Measurements from ENCODE around the gene SCMH1. TPM values are rescaled to one million over a fixed set of nuclear protein-coding genes. Genes with fewer than 3 reads are reported as not detected.

Gene SCMH1
- total RNA-seq, 1 donor from 2014 or later, result 18.4 TPM

- Histone ChIP-seq H3K4me2 (ENCODE audit: low read length) (peak overlapping the region; percentile 84), H3K27ac (ENCODE audit: low read depth, low read length) (no peak overlapping the region), H3K9me3 (ENCODE audit: insufficient read depth, low read depth, low read length) (no peaks in the 10 kb centered on the region), H3K79me2 (ENCODE audit: insufficient read depth, low read length) (peaks cover 15% of the 10 kb centered on the region), H3K9ac (ENCODE audit: low read length) (no peak overlapping the region), H4K20me1 (ENCODE audit: insufficient read depth, low read length) (peaks cover 20% of the 10 kb centered on the region), H2AFZ (ENCODE audit: low read depth, low read length) (no peak overlapping the region), H3K4me1 (ENCODE audit: insufficient read depth, low read length) (peaks cover 21% of the 10 kb centered on the region), H3K27me3 (ENCODE audit: insufficient read depth, low read length) (no peaks in the 10 kb centered on the region), H3K4me3 (ENCODE audit: insufficient read depth, low read depth, low read length) (peak overlapping the region; percentile 61), H3K36me3 (ENCODE audit: insufficient read depth, low read length) (no peaks in the 10 kb centered on the region)
- FAIRE-seq (no peak), DNase-seq (ENCODE audit: low read depth) (no peak)
- Mint-ChIP-seq H3K9me3 (ENCODE audit: unreplicated experiment) (no peaks in the 10 kb centered on the region), H3K4me1 (ENCODE audit: low read depth, unreplicated experiment) (peaks cover 25% of the 10 kb centered on the region), H3K36me3 (ENCODE audit: low read depth, unreplicated experiment) (no peaks in the 10 kb centered on the region), H3K4me3 (ENCODE audit: unreplicated experiment) (peak overlapping the region; percentile 83), H3K27me3 (ENCODE audit: low read depth, unreplicated experiment) (no peaks in the 10 kb centered on the region), H3K27ac (ENCODE audit: unreplicated experiment) (peak overlapping the region; percentile 42)
- TF ChIP-seq CTCF (IDR thresholded peaks at IDR 0.05; ENCODE audit: insufficient read depth, low read depth, low read length) (no peak), EZH2 (IDR thresholded peaks at IDR 0.05; ENCODE audit: insufficient read depth, low read length) (no peak)
Observed at GRCh38 chr1:41243079-41243385, 926 bp upstream of the SCMH1 start.

GRCh38 chr1:41242342-41243078, 404 bp upstream of the SCMH1 start:
- FAIRE-seq (peak; percentile 5), DNase-seq (ENCODE audit: low read depth) (no peak)
- Mint-ChIP-seq H3K36me3 (ENCODE audit: low read depth, unreplicated experiment) (no peaks in the 10 kb centered on the region), H3K4me3 (ENCODE audit: unreplicated experiment) (peak overlapping the region; percentile 83), H3K4me1 (ENCODE audit: low read depth, unreplicated experiment) (peaks cover 29% of the 10 kb centered on the region), H3K27ac (ENCODE audit: unreplicated experiment) (peak overlapping the region; percentile 42), H3K27me3 (ENCODE audit: low read depth, unreplicated experiment) (no peaks in the 10 kb centered on the region), H3K9me3 (ENCODE audit: unreplicated experiment) (no peaks in the 10 kb centered on the region)
- Histone ChIP-seq H3K4me2 (ENCODE audit: low read length) (peak overlapping the region; percentile 84), H3K27me3 (ENCODE audit: insufficient read depth, low read length) (no peaks in the 10 kb centered on the region), H3K4me3 (ENCODE audit: insufficient read depth, low read depth, low read length) (peak overlapping the region; percentile 61), H3K4me1 (ENCODE audit: insufficient read depth, low read length) (peaks cover 21% of the 10 kb centered on the region), H3K9ac (ENCODE audit: low read length) (peak overlapping the region; percentile 76), H3K9me3 (ENCODE audit: insufficient read depth, low read depth, low read length) (no peaks in the 10 kb centered on the region), H3K79me2 (ENCODE audit: insufficient read depth, low read length) (peaks cover 15% of the 10 kb centered on the region), H3K36me3 (ENCODE audit: insufficient read depth, low read length) (no peaks in the 10 kb centered on the region), H2AFZ (ENCODE audit: low read depth, low read length) (peak overlapping the region; percentile 93), H4K20me1 (ENCODE audit: insufficient read depth, low read length) (peaks cover 21% of the 10 kb centered on the region), H3K27ac (ENCODE audit: low read depth, low read length) (peak overlapping the region; percentile 50)
- TF ChIP-seq EZH2 (IDR thresholded peaks at IDR 0.05; ENCODE audit: insufficient read depth, low read length) (no peak), CTCF (IDR thresholded peaks at IDR 0.05; ENCODE audit: insufficient read depth, low read depth, low read length) (no peak)

- H3K36me3 ChIP-seq (ENCODE audit: insufficient read depth, low read length), result no peaks in the 10 kb centered on the region
- H3K36me3 Mint-ChIP-seq (ENCODE audit: low read depth, unreplicated experiment), result no peaks in the 10 kb centered on the region
- peaks cover 34% of the 10 kb centered on the region for H3K4me1 Mint-ChIP-seq (ENCODE audit: low read depth, unreplicated experiment)
- TF ChIP-seq CTCF (IDR thresholded peaks at IDR 0.05; ENCODE audit: insufficient read depth, low read depth, low read length) (no peak), EZH2 (IDR thresholded peaks at IDR 0.05; ENCODE audit: insufficient read depth, low read length) (no peak)
- no peak overlapping the region for H3K27ac ChIP-seq (ENCODE audit: low read depth, low read length)
- H2AFZ ChIP-seq (ENCODE audit: low read depth, low read length), result peak overlapping the region; percentile 73
- H3K4me2 ChIP-seq (ENCODE audit: low read length), result peak overlapping the region; percentile 83
- H3K4me1 ChIP-seq (ENCODE audit: insufficient read depth, low read length), result peaks cover 21% of the 10 kb centered on the region
- DNase-seq (ENCODE audit: low read depth) (no peak), FAIRE-seq (no peak)
- no peaks in the 10 kb centered on the region for H3K27me3 ChIP-seq (ENCODE audit: insufficient read depth, low read length)
- peaks cover 31% of the 10 kb centered on the region for H4K20me1 ChIP-seq (ENCODE audit: insufficient read depth, low read length)
- peak overlapping the region; percentile 81 for H3K9ac ChIP-seq (ENCODE audit: low read length)
- peak overlapping the region; percentile 88 for H3K27ac Mint-ChIP-seq (ENCODE audit: unreplicated experiment)
- peak overlapping the region; percentile 50 for H3K4me3 ChIP-seq (ENCODE audit: insufficient read depth, low read depth, low read length)
- H3K27me3 Mint-ChIP-seq (ENCODE audit: low read depth, unreplicated experiment), result no peaks in the 10 kb centered on the region
- H3K4me3 Mint-ChIP-seq (ENCODE audit: unreplicated experiment), result peak overlapping the region; percentile 91
- H3K9me3 ChIP-seq (ENCODE audit: insufficient read depth, low read depth, low read length), result no peaks in the 10 kb centered on the region
- peaks cover 25% of the 10 kb centered on the region for H3K79me2 ChIP-seq (ENCODE audit: insufficient read depth, low read length)
- no peaks in the 10 kb centered on the region for H3K9me3 Mint-ChIP-seq (ENCODE audit: unreplicated experiment)
Observed at GRCh38 chr1:41241354-41241748, 755 bp downstream of the SCMH1 start.
